HG02678 (cell line): ENCODE results near the gene NSG2.

Source experiments
- ATAC-seq: cut with Tn5 transposase; IDR thresholded peaks from one replicate; pipeline ENCODE4 v1.9.1; 2021; ENCODE audit warnings: mild to moderate bottlenecking, moderate library complexity; ENCODE audit not compliant: unreplicated experiment

The NSG2 gene

GRCh38 chr5:174147551-174147950, 102.0 kb downstream of the NSG2 start:
- no peak for ATAC-seq

DNA sequence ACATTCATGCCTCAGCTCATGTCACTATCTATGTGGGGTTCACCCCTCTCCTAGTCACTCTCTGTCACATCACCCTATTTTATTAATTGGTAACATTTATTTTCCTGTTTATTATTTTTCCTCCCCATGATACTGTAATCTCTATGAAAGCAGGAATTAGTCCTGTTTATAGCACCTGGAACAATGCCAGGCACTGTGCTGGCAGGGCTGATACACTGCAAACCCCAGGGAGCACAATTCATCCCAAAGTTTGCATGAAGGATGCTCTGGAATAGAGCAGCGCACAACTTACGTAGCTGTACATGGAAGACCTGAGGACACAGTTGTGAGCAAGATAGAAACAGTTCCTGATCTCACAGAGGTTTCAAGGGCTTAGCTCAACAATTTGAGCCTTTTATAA, 103.2 kb downstream of the NSG2 start:
- no peak for ATAC-seq

- ATAC-seq = no peak
Measured at GRCh38 chr5:174149426-174149825, 103.9 kb downstream of the NSG2 start.

GRCh38 chr5:174149989-174150388, 104.5 kb downstream of the NSG2 start:
- ATAC-seq = no peak

GRCh38 chr5:174151599-174152181, 106.2 kb downstream of the NSG2 start:
- no peak for ATAC-seq

DNA sequence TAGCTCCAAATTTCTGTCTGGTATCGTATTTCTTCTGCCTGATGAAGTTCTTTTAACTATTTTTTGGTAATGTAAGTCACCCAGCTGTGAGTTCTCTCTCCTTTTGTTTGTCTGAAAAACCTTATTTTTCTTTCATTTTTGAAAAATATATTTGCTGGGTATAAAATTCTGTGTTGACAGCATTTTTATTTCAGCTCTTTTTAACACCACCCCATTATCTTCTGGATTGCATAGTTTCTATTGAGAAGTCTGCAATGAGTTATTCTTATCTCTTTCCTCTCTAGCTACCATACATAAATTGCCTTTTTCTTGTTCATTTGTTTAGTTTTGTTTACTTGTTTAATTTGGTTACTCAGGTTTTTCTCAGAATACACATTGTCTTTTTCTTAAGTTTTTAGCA, 109.1 kb downstream of the NSG2 start:
- ATAC-seq = no peak

GRCh38 chr5:174155281-174155680, 109.8 kb downstream of the NSG2 start:
- ATAC-seq = no peak

GRCh38 chr5:174155706-174156105, 110.2 kb downstream of the NSG2 start:
- ATAC-seq = no peak

GRCh38 chr5:174157048-174157447, 111.5 kb downstream of the NSG2 start:
- no peak for ATAC-seq
